OCI-LY3 (cell line): ENCODE measurements around the gene VPS45.

Experiments
- H2AFZ ChIP-seq: fragments of 200-600, 300-600 bp; shearing (Covaris generic); 2 replicates; pipeline ENCODE4 v1.6.0; 2014; ENCODE audit warnings: antibody characterized with exemption, low read depth, low read length
- H3K27ac ChIP-seq: fragments of 200-600, 300-600 bp; sonication (generic); 2 replicates; pipeline ENCODE4 v1.5.1; 2014; ENCODE audit warnings: mild to moderate bottlenecking, low read length, moderate library complexity, mixed read lengths
- H3K27me3 ChIP-seq: fragments of 200-600, 300-600 bp; sonication (generic); 2 replicates; pipeline ENCODE4 v1.6.1; 2014; ENCODE audit warnings: low read depth, low read length, mixed read lengths
- H3K36me3 ChIP-seq: fragments of 200-600, 300-600 bp; sonication (generic); replicated peaks from 2 replicates; pipeline ENCODE3; 2014; ENCODE audit warnings: low read depth, low read length, mixed read lengths
- H3K4me1 ChIP-seq: fragments of 300-600, 200-600 bp; sonication (generic); 2 replicates; pipeline ENCODE4 v1.6.1; 2014; ENCODE audit warnings: low read length, mixed read lengths
- H3K4me2 ChIP-seq: fragments of 200-600, 300-600 bp; sonication (generic); 2 replicates; pipeline ENCODE4 v1.6.1; 2014; ENCODE audit warnings: low read length, mixed read lengths
- H3K4me3 ChIP-seq: fragments of 300-600, 200-600 bp; sonication (generic); 2 replicates; pipeline ENCODE4 v1.5.1; 2014; ENCODE audit warnings: antibody characterized with exemption, mild to moderate bottlenecking, low read length, moderate library complexity
- H3K79me2 ChIP-seq: fragments of 300-600, 200-600 bp; shearing (Covaris generic); 2 replicates; pipeline ENCODE4 v1.6.1; 2014; ENCODE audit warnings: mild to moderate bottlenecking, low read length, mixed read lengths
- H3K9ac ChIP-seq: fragments of 300-600, 200-600 bp; shearing (Covaris generic); 2 replicates; pipeline ENCODE4 v1.6.0; 2014; ENCODE audit warnings: mild to moderate bottlenecking, low read length, moderate library complexity
- H3K9me3 ChIP-seq: fragments of 200-600, 300-600 bp; shearing (Covaris generic); 2 replicates; pipeline ENCODE4 v1.6.1; 2014; ENCODE audit warnings: low read length, mixed read lengths; ENCODE audit not compliant: insufficient read depth
- H4K20me1 ChIP-seq: fragments of 200-600, 300-600 bp; sonication (generic); 2 replicates; pipeline ENCODE4 v1.6.1; 2016; ENCODE audit warnings: low read length, mixed read lengths; ENCODE audit not compliant: insufficient read depth
- CTCF ChIP-seq: fragments of 200-600, 300-600 bp; sonication (generic); IDR thresholded peaks from 2 replicates; pipeline ENCODE4 v1.5.1; 2014; ENCODE audit warnings: antibody characterized with exemption, low read length, low read depth
- EZH2phosphoT487 ChIP-seq: fragments of 200-600 bp; shearing (Covaris generic); IDR thresholded peaks from 2 replicates; pipeline ENCODE4 v1.6.1; 2018; ENCODE audit warnings: antibody characterized with exemption, mixed run types, low read depth

Gene VPS45

GRCh38 chr1:150069923-150070322, 2.3 kb downstream of the VPS45 start:
- TF ChIP-seq EZH2phosphoT487 (no peak), CTCF (no peak)
- H3K79me2 ChIP-seq: peaks cover 26% of the 10 kb centered on the region
- no peaks in the 10 kb centered on the region for H3K9me3 ChIP-seq
- peaks cover 13% of the 10 kb centered on the region for H3K36me3 ChIP-seq
- H3K4me1 ChIP-seq: peaks cover 23% of the 10 kb centered on the region
- no peak overlapping the region for H3K9ac ChIP-seq
- H3K4me3 ChIP-seq: no peak overlapping the region
- no peak overlapping the region for H3K27ac ChIP-seq
- no peak overlapping the region for H3K4me2 ChIP-seq
- no peak overlapping the region for H2AFZ ChIP-seq
- H4K20me1 ChIP-seq: no peaks in the 10 kb centered on the region
- no peaks in the 10 kb centered on the region for H3K27me3 ChIP-seq

- no peak for TF ChIP-seq EZH2phosphoT487
- peak; percentile 79 for TF ChIP-seq CTCF
- Histone ChIP-seq H3K4me3 (no peak overlapping the region), H3K9ac (no peak overlapping the region), H3K79me2 (peaks cover 8% of the 10 kb centered on the region), H4K20me1 (no peaks in the 10 kb centered on the region), H3K27ac (no peak overlapping the region), H2AFZ (no peak overlapping the region), H3K4me2 (no peak overlapping the region), H3K9me3 (no peaks in the 10 kb centered on the region), H3K4me1 (peaks cover 15% of the 10 kb centered on the region), H3K36me3 (peaks cover 18% of the 10 kb centered on the region), H3K27me3 (no peaks in the 10 kb centered on the region)
Observed at GRCh38 chr1:150072959-150073358, 5.4 kb downstream of the VPS45 start.

GRCh38 chr1:150073516-150073915, 5.9 kb downstream of the VPS45 start:
- Histone ChIP-seq H3K79me2 (peaks cover 2% of the 10 kb centered on the region; the same call in 1 of the 2 replicates), H3K27me3 (no peaks in the 10 kb centered on the region), H3K4me2 (no peak overlapping the region), H3K36me3 (peaks cover 18% of the 10 kb centered on the region), H3K4me1 (peaks cover 10% of the 10 kb centered on the region), H2AFZ (no peak overlapping the region), H3K9ac (no peak overlapping the region), H3K27ac (no peak overlapping the region), H3K4me3 (no peak overlapping the region), H4K20me1 (no peaks in the 10 kb centered on the region), H3K9me3 (no peaks in the 10 kb centered on the region)
- TF ChIP-seq EZH2phosphoT487 (no peak), CTCF (no peak)

GRCh38 chr1:150076066-150076465, 8.5 kb downstream of the VPS45 start:
- Histone ChIP-seq H4K20me1 (no peaks in the 10 kb centered on the region), H2AFZ (no peak overlapping the region), H3K79me2 (no peaks in the 10 kb centered on the region), H3K27me3 (no peaks in the 10 kb centered on the region), H3K4me2 (no peak overlapping the region), H3K27ac (no peak overlapping the region), H3K36me3 (peaks cover 19% of the 10 kb centered on the region), H3K9me3 (no peaks in the 10 kb centered on the region), H3K9ac (no peak overlapping the region), H3K4me3 (no peak overlapping the region), H3K4me1 (peaks cover 6% of the 10 kb centered on the region)
- TF ChIP-seq EZH2phosphoT487: no peak
- TF ChIP-seq CTCF: no peak
